DMS153 treated with DMSO at 0.1 percent for 48 hours (cell line): ENCODE measurements around the gene RALGDS.

Source experiments
- DNase-seq: peaks from one replicate; lab custom pipeline; 2025; ENCODE audit not compliant: unreplicated experiment; lab: John Stamatoyannopoulos, UW

Gene RALGDS

GRCh38 chr9:133151601-133152525 lies 30.8 kb upstream of the RALGDS start:
- DNase-seq, result no peak

- no peak for DNase-seq
Measured at GRCh38 chr9:133151041-133151440, 30.0 kb upstream of the RALGDS start.

- peak; percentile 89 for DNase-seq
Measured at GRCh38 chr9:133149130-133150015, 28.3 kb upstream of the RALGDS start.

GRCh38 chr9:133148199-133149129 lies 27.4 kb upstream of the RALGDS start:
- DNase-seq, result no peak

- peak; percentile 84 for DNase-seq
Measured at GRCh38 chr9:133147412-133148198, 26.6 kb upstream of the RALGDS start.

GRCh38 chr9:133146746-133147411 lies 25.8 kb upstream of the RALGDS start:
- DNase-seq, result no peak

- no peak for DNase-seq
Measured at GRCh38 chr9:133144904-133145851, 24.1 kb upstream of the RALGDS start.

GRCh38 chr9:133144142-133144903 lies 23.3 kb upstream of the RALGDS start:
- peak; percentile 63 for DNase-seq

GRCh38 chr9:133143639-133144141 lies 22.6 kb upstream of the RALGDS start:
- DNase-seq, result no peak

- no peak for DNase-seq
Measured at GRCh38 chr9:133142684-133143622, 21.9 kb upstream of the RALGDS start.

- peak; percentile 67 for DNase-seq
Measured at GRCh38 chr9:133141833-133142595, 21.0 kb upstream of the RALGDS start.

GRCh38 chr9:133140606-133141005 lies 19.6 kb upstream of the RALGDS start:
- no peak for DNase-seq

- DNase-seq, result no peak
Measured at GRCh38 chr9:133140174-133140505, 19.1 kb upstream of the RALGDS start.

- no peak for DNase-seq
Measured at GRCh38 chr9:133139246-133140173, 18.5 kb upstream of the RALGDS start.
